ENCODE measurements around the gene ALK. TPM values are rescaled to one million over a fixed set of nuclear protein-coding genes. Genes with fewer than 3 reads are reported as not detected.

The ALK gene
- total RNA-seq, 1 experiment from 2014 or later: 0.07 TPM

DNA sequence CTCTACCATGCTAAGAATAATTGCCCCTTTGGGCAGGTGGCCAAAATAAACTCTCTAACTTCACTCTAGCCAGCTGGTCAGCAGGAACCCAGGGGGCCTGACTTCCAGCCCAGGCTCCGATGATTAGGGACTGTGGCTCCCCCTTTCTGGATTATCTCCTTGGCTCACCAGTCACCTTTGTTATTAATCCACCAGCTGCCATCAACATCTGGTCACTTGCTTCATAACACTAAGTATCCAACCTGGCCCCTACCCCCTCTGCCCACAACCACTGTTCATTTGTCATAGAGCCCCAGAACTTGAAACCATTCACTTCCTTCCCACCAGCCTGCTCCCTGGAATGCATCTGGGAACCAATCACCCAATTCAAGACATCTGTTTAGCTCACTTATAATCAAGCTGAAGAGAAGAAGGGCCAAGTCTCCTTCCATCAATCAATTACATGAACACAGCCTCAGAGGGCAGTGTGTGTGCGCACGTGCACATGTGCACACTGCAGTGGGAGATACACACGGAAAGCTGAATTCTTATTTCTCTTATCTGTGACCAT lies 215.1 kb downstream of the ALK start:
- no peaks in the 10 kb centered on the region for H3K9me3 Mint-ChIP-seq (ENCODE audit: unreplicated experiment)
- no peaks in the 10 kb centered on the region for H3K36me3 Mint-ChIP-seq (ENCODE audit: insufficient read depth, unreplicated experiment)
- no peak overlapping the region for H3K27ac Mint-ChIP-seq (ENCODE audit: low read depth, unreplicated experiment)
- CTCF ChIA-PET: interaction anchor here (0.5 to 0.7 kb wide), 2 partner anchors 38 to 321 kb away, joined by 3 read pairs; no protein-coding TSS in a partner anchor
- TF ChIP-seq, protein P1, sequence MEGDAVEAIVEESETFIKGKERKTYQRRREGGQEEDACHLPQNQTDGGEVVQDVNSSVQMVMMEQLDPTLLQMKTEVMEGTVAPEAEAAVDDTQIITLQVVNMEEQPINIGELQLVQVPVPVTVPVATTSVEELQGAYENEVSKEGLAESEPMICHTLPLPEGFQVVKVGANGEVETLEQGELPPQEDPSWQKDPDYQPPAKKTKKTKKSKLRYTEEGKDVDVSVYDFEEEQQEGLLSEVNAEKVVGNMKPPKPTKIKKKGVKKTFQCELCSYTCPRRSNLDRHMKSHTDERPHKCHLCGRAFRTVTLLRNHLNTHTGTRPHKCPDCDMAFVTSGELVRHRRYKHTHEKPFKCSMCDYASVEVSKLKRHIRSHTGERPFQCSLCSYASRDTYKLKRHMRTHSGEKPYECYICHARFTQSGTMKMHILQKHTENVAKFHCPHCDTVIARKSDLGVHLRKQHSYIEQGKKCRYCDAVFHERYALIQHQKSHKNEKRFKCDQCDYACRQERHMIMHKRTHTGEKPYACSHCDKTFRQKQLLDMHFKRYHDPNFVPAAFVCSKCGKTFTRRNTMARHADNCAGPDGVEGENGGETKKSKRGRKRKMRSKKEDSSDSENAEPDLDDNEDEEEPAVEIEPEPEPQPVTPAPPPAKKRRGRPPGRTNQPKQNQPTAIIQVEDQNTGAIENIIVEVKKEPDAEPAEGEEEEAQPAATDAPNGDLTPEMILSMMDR (IDR thresholded peaks at IDR 0.05; ENCODE audit: unreplicated experiment): no peak
- H3K4me3 Mint-ChIP-seq (ENCODE audit: unreplicated experiment): no peak overlapping the region
- POLR2A ChIA-PET: no interaction called here
- H3K27me3 Mint-ChIP-seq (ENCODE audit: insufficient read depth, unreplicated experiment): peaks cover 10% of the 10 kb centered on the region
- intact Hi-C loops (cut with micrococcal nuclease): no loop called here
- H3K4me1 Mint-ChIP-seq (ENCODE audit: insufficient read depth, unreplicated experiment): no peaks in the 10 kb centered on the region
- BruUV-seq (replicated peaks): no TSS peak
- no peak for DNase-seq (ENCODE audit: unreplicated experiment)

DNA sequence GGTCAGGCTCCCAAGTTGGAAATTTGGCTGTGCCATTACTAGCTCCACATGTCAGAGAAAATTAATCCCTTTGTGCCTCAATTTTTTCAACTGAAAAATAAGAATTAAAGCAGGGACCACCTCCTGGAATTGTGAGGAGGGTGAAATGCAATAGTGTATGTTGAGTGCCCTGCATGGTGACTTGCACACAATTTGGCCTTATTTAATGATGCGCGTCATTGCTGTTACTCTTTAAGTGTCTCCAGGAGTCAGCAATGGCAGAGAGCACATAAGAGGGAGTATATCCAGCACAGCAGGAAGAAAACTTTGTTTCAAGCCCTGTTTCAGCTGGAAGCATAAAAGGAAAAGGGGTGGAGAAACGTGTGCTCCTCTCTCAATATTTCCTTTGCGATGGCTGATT lies 215.8 kb downstream of the ALK start:
- peaks cover 10% of the 10 kb centered on the region for H3K27me3 Mint-ChIP-seq (ENCODE audit: insufficient read depth, unreplicated experiment)
- no peaks in the 10 kb centered on the region for H3K36me3 Mint-ChIP-seq (ENCODE audit: insufficient read depth, unreplicated experiment)
- POLR2A ChIA-PET: no interaction called here
- no peaks in the 10 kb centered on the region for H3K4me1 Mint-ChIP-seq (ENCODE audit: insufficient read depth, unreplicated experiment)
- no TSS peak for BruUV-seq (replicated peaks)
- no peaks in the 10 kb centered on the region for H3K9me3 Mint-ChIP-seq (ENCODE audit: unreplicated experiment)
- no peak overlapping the region for H3K27ac Mint-ChIP-seq (ENCODE audit: low read depth, unreplicated experiment)
- no peak overlapping the region for H3K4me3 Mint-ChIP-seq (ENCODE audit: unreplicated experiment)
- intact Hi-C loops (cut with micrococcal nuclease): no loop called here
- CTCF ChIA-PET: interaction anchor here (0.7 kb wide), 1 partner anchor 39 kb away, joined by 3 read pairs; no protein-coding TSS in a partner anchor
- TF ChIP-seq, protein P1 (IDR thresholded peaks at IDR 0.05; ENCODE audit: unreplicated experiment): no peak
- DNase-seq (ENCODE audit: unreplicated experiment): no peak

DNA sequence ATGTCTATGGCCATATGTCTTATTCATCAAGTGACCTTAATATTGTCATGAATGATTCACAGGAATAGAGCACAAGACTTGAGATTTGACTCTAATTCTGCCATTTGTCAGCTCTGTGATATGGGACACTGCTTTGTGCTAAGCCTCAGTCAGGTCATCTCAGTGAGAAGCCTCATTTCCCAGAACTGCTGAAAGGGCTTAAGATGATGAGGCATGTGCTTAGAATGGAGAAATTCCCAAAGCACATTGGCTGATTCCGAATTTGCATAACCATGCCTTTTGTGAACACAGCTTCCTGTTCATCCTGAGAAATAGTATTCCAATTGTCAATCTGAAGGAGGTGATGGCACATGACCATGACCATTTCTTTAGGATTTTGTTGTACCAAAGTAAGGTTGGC lies 218.1 kb downstream of the ALK start:
- no TSS peak for BruUV-seq (replicated peaks)
- H3K36me3 Mint-ChIP-seq (ENCODE audit: insufficient read depth, unreplicated experiment): no peaks in the 10 kb centered on the region
- H3K9me3 Mint-ChIP-seq (ENCODE audit: unreplicated experiment): no peaks in the 10 kb centered on the region
- ChIA-PET POLR2A (no interaction called here), CTCF (no interaction called here)
- intact Hi-C loops (cut with micrococcal nuclease): no loop called here
- no peak overlapping the region for H3K27ac Mint-ChIP-seq (ENCODE audit: low read depth, unreplicated experiment)
- H3K4me1 Mint-ChIP-seq (ENCODE audit: insufficient read depth, unreplicated experiment): no peaks in the 10 kb centered on the region
- TF ChIP-seq, protein P1 (IDR thresholded peaks at IDR 0.05; ENCODE audit: unreplicated experiment): no peak
- H3K27me3 Mint-ChIP-seq (ENCODE audit: insufficient read depth, unreplicated experiment): peaks cover 10% of the 10 kb centered on the region
- no peak for DNase-seq (ENCODE audit: unreplicated experiment)
- H3K4me3 Mint-ChIP-seq (ENCODE audit: unreplicated experiment): no peak overlapping the region

DNA sequence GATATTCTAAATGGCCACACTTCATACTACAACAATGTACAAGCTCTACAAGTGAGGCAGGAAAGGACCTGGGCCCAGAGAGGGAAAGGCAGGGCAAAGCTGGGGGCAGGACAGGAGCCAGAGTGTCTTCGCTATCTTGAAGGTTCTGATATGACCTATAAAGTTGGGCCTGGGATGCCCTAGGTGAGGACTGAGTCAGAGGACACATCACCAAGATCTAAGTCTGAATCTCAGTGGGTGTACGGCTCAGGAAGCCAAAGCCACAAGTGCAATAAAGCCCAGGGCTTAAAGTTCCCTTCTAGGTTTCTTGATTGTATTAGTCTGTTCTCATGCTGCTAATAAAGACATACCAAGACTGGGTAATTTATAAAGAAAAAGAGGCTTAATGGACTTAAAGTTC lies 219.1 kb downstream of the ALK start:
- DNase-seq (ENCODE audit: unreplicated experiment): no peak
- Mint-ChIP-seq H3K9me3 (ENCODE audit: unreplicated experiment) (no peaks in the 10 kb centered on the region), H3K27ac (ENCODE audit: low read depth, unreplicated experiment) (no peak overlapping the region), H3K27me3 (ENCODE audit: insufficient read depth, unreplicated experiment) (peaks cover 10% of the 10 kb centered on the region), H3K4me3 (ENCODE audit: unreplicated experiment) (no peak overlapping the region), H3K4me1 (ENCODE audit: insufficient read depth, unreplicated experiment) (no peaks in the 10 kb centered on the region), H3K36me3 (ENCODE audit: insufficient read depth, unreplicated experiment) (no peaks in the 10 kb centered on the region)
- TF ChIP-seq, protein P1 (IDR thresholded peaks at IDR 0.05; ENCODE audit: unreplicated experiment): no peak
- CTCF ChIA-PET: no interaction called here
- intact Hi-C loops (cut with micrococcal nuclease): no loop called here
- POLR2A ChIA-PET: no interaction called here
- BruUV-seq (replicated peaks): no TSS peak

Data from MCF 10A (cell line).